ENCODE data around the gene CAB39L. TPM values are rescaled to one million over a fixed set of nuclear protein-coding genes. Genes with fewer than 3 reads are reported as not detected.

Gene CAB39L
- total and polyA plus RNA-seq, 2 donors from 2014 or later, result 11.0 to 16.0 TPM

DNA sequence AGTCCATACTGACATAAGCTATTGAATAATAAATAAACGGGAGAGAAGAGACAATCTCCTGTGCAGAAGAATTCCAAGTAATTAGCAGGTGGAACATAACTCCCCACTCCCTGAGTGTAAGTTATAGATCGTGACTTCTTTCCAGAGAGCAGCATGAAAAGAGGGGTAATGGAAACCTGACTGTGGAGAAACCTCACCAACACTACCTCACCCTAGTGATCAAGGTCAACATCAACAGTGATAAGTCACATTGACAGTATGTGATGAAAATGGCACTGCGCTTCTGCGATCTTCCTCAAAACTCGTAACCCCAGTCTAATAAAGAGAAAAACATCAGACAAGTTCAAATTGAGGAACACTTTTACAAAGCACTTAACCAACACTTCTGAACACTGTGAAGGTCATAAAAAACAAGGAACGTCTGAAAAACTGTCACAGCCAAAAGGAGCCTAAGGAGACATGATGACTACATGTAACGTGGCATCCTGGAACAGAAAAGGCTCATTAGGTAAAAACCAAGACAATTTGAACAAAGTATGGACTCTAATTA is 19.8 kb downstream of the CAB39L start:
- peak in 3 of 5 donors; percentile 33 to 79 (median 77) for DNase-seq

DNA sequence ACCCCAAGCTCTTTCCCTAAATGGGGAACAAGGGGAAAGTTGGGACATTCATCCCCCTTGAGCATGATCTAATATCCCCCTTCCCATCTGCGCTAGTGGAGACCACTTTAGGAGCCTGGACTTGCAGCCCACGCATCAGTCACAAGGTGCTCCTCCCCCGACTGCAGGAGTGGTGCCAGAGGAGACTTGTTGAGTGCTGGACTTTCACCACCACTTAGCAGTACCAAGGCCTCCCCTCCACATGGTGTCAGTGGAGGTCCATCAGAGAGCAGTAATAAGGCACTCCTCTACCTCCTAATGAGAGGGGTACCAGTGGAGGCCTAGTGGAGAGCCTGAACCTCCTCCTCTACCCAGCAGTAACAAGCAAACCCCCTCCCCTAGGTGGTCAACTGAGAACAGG is 22.5 kb downstream of the CAB39L start:
- FAIRE-seq, result no peak
- intact Hi-C loops (cut with DNase I), result no loop called here
- H3K27ac ChIP-seq (ENCODE audit: low read depth in 2 of 2, low read length in 2 of 2), result no peak overlapping the region
- peak in 1 of 5 donors; percentile 23 for DNase-seq
- H3K36me3 ChIP-seq (ENCODE audit: control insufficient read depth in 2 of 3, insufficient read depth in 3 of 3, low read length in 3 of 3), result no peaks in the 10 kb centered on the region
- peak; percentile 36 for TF ChIP-seq CTCF (IDR thresholded peaks at IDR 0.05; ENCODE audit: borderline replicate concordance, extremely low read depth, insufficient read depth)
- no peaks in the 10 kb centered on the region for H3K27me3 ChIP-seq (ENCODE audit: control insufficient read depth, insufficient read depth, low read length)
- H3K4me3 ChIP-seq (ENCODE audit: low read length in 3 of 3), result no peak overlapping the region
- H3K9ac ChIP-seq (ENCODE audit: low read length in 3 of 3), result no peak overlapping the region
- H3K4me1 ChIP-seq (ENCODE audit: control insufficient read depth in 2 of 3, insufficient read depth in 2 of 3, low read depth in 1 of 3, low read length in 3 of 3), result no peaks in the 10 kb centered on the region
- H3K9me3 ChIP-seq (ENCODE audit: control insufficient read depth in 2 of 3, insufficient read depth in 1 of 3, low read length in 3 of 3), result no peaks in the 10 kb centered on the region

More for the DNA sequence above, 19.8 kb downstream of the CAB39L start:
- TF ChIP-seq CTCF (IDR thresholded peaks at IDR 0.05; ENCODE audit: borderline replicate concordance, extremely low read depth, insufficient read depth), result no peak
- H3K4me1 ChIP-seq (ENCODE audit: control insufficient read depth in 2 of 3, insufficient read depth in 2 of 3, low read depth in 1 of 3, low read length in 3 of 3), result no peaks in the 10 kb centered on the region
- intact Hi-C loops (cut with DNase I), result no loop called here
- no peak for FAIRE-seq
- H3K4me3 ChIP-seq (ENCODE audit: low read length in 3 of 3), result no peak overlapping the region
- no peak overlapping the region for H3K27ac ChIP-seq (ENCODE audit: low read depth in 2 of 2, low read length in 2 of 2)
- H3K9ac ChIP-seq (ENCODE audit: low read length in 3 of 3), result no peak overlapping the region
- H3K9me3 ChIP-seq (ENCODE audit: control insufficient read depth in 2 of 3, insufficient read depth in 1 of 3, low read length in 3 of 3), result no peaks in the 10 kb centered on the region
- H3K36me3 ChIP-seq (ENCODE audit: control insufficient read depth in 2 of 3, insufficient read depth in 3 of 3, low read length in 3 of 3), result no peaks in the 10 kb centered on the region
- H3K27me3 ChIP-seq (ENCODE audit: control insufficient read depth, insufficient read depth, low read length), result no peaks in the 10 kb centered on the region

DNA sequence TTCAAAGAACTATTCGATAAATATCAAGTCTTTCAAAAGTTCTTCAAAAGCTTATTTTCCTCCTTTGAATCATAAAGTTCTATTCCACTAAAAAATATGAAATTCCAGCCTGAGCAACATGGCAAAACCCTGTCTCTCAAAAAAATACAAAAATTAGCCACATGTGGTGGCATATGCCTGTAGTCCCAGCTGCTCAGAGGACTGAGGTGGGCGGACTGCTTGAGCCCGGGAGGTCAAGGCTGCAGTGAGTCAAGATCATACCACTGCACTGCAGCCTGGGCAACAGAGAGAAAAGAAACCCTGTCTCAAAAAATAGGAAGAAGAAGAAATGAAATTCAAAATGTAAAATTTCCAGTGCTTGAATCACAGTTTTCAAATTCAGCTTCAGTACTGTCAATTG is 24.6 kb downstream of the CAB39L start:
- TF ChIP-seq CTCF (IDR thresholded peaks at IDR 0.05; ENCODE audit: borderline replicate concordance, extremely low read depth, insufficient read depth), result no peak
- no peaks in the 10 kb centered on the region for H3K36me3 ChIP-seq (ENCODE audit: control insufficient read depth in 2 of 3, insufficient read depth in 3 of 3, low read length in 3 of 3)
- no peak for FAIRE-seq
- intact Hi-C loops (cut with DNase I), result no loop called here
- no peak overlapping the region for H3K9ac ChIP-seq (ENCODE audit: low read length in 3 of 3)
- no peaks in the 10 kb centered on the region for H3K9me3 ChIP-seq (ENCODE audit: control insufficient read depth in 2 of 3, insufficient read depth in 1 of 3, low read length in 3 of 3)
- H3K27ac ChIP-seq (ENCODE audit: low read depth in 2 of 2, low read length in 2 of 2), result no peak overlapping the region
- H3K27me3 ChIP-seq (ENCODE audit: control insufficient read depth, insufficient read depth, low read length), result no peaks in the 10 kb centered on the region
- DNase-seq, result no peak
- no peak overlapping the region for H3K4me3 ChIP-seq (ENCODE audit: low read length in 3 of 3)
- no peaks in the 10 kb centered on the region for H3K4me1 ChIP-seq (ENCODE audit: control insufficient read depth in 2 of 3, insufficient read depth in 2 of 3, low read depth in 1 of 3, low read length in 3 of 3)

- H3K9ac ChIP-seq (ENCODE audit: low read length in 3 of 3), result no peak overlapping the region
- intact Hi-C loops (cut with DNase I), result no loop called here
- no peaks in the 10 kb centered on the region for H3K9me3 ChIP-seq (ENCODE audit: control insufficient read depth in 2 of 3, insufficient read depth in 1 of 3, low read length in 3 of 3)
- H3K4me3 ChIP-seq (ENCODE audit: low read length in 3 of 3), result no peak overlapping the region
- no peak for FAIRE-seq
- H3K27me3 ChIP-seq (ENCODE audit: control insufficient read depth, insufficient read depth, low read length), result no peaks in the 10 kb centered on the region
- no peak for TF ChIP-seq CTCF (IDR thresholded peaks at IDR 0.05; ENCODE audit: borderline replicate concordance, extremely low read depth, insufficient read depth)
- H3K36me3 ChIP-seq (ENCODE audit: control insufficient read depth in 2 of 3, insufficient read depth in 3 of 3, low read length in 3 of 3), result no peaks in the 10 kb centered on the region
- DNase-seq, result no peak
- H3K27ac ChIP-seq (ENCODE audit: low read depth in 2 of 2, low read length in 2 of 2), result no peak overlapping the region
- H3K4me1 ChIP-seq (ENCODE audit: control insufficient read depth in 2 of 3, insufficient read depth in 2 of 3, low read depth in 1 of 3, low read length in 3 of 3), result no peaks in the 10 kb centered on the region
Observed at GRCh38 chr13:49418206-49418605, 25.7 kb downstream of the CAB39L start.
